ENCODE measurements around the gene POLR1A.

GRCh38 chr2:86000938-86001312 lies 104.8 kb downstream of the POLR1A start:
- no peak for TF ChIP-seq POLR2AphosphoS2 (IDR thresholded peaks at IDR 0.05; ENCODE audit: low read depth, low read length)
- TF ChIP-seq CTCF (CRISPR knock-in tag; IDR thresholded peaks at IDR 0.05) = no peak
